ENCODE measurements around the gene UBD. TPM values are rescaled to one million over a fixed set of nuclear protein-coding genes. Genes with fewer than 3 reads are reported as not detected.

UBD gene
- total RNA-seq, result under 1 TPM in 1 of 2 experiments, not detected in 1; 0.31 TPM

GRCh38 chr6:29559524-29560287, at the start of gene UBD:
TSS of gene UBD (minus strand) at chr6:29559732. CDS start at chr6:29559701, 31 bp downstream.
- CTCF ChIA-PET, result no interaction called here
- H3K4me3 Mint-ChIP-seq, result no peak within 1 kb of the TSS
- peaks cover 39% of the 10 kb centered on the region for H3K27me3 Mint-ChIP-seq (ENCODE audit: low read depth)
- no peak within 1 kb of the TSS for H3K27ac Mint-ChIP-seq
- H3K9me3 Mint-ChIP-seq, result no peaks in the 10 kb centered on the region
- H3K36me3 Mint-ChIP-seq (ENCODE audit: low read depth), result no peaks in the 10 kb centered on the region
- intact Hi-C loops (cut with micrococcal nuclease), result no loop called here
- H3K4me1 Mint-ChIP-seq (ENCODE audit: low read depth), result peaks cover 11% of the 10 kb centered on the region
- DNase-seq, result no peak

GRCh38 chr6:29608131-29608530, 48.6 kb upstream of the UBD start:
- intact Hi-C loops (cut with micrococcal nuclease), result no loop called here
- no peaks in the 10 kb centered on the region for H3K4me1 Mint-ChIP-seq (ENCODE audit: low read depth)
- no peaks in the 10 kb centered on the region for H3K9me3 Mint-ChIP-seq
- CTCF ChIA-PET, result no interaction called here
- H3K27me3 Mint-ChIP-seq (ENCODE audit: low read depth), result no peaks in the 10 kb centered on the region
- DNase-seq, result no peak
- H3K36me3 Mint-ChIP-seq (ENCODE audit: low read depth), result peaks cover 7% of the 10 kb centered on the region
- no peak overlapping the region for H3K4me3 Mint-ChIP-seq
- H3K27ac Mint-ChIP-seq, result no peak overlapping the region

GRCh38 chr6:29603930-29604329, 44.4 kb upstream of the UBD start:
- CTCF ChIA-PET, result no interaction called here
- Mint-ChIP-seq H3K4me3 (no peak overlapping the region), H3K36me3 (ENCODE audit: low read depth) (peaks cover 7% of the 10 kb centered on the region), H3K27ac (no peak overlapping the region), H3K4me1 (ENCODE audit: low read depth) (no peaks in the 10 kb centered on the region), H3K27me3 (ENCODE audit: low read depth) (no peaks in the 10 kb centered on the region), H3K9me3 (no peaks in the 10 kb centered on the region)
- DNase-seq, result no peak
- intact Hi-C loops (cut with micrococcal nuclease), result no loop called here

- CTCF ChIA-PET, result interaction anchor here (0.9 kb wide), 1 partner anchor 63 kb away, joined by 3 read pairs; no protein-coding TSS in a partner anchor
- Mint-ChIP-seq H3K9me3 (no peaks in the 10 kb centered on the region), H3K4me1 (ENCODE audit: low read depth) (no peaks in the 10 kb centered on the region), H3K4me3 (no peak overlapping the region), H3K36me3 (ENCODE audit: low read depth) (peaks cover 7% of the 10 kb centered on the region), H3K27me3 (ENCODE audit: low read depth) (no peaks in the 10 kb centered on the region), H3K27ac (no peak overlapping the region)
- no peak for DNase-seq
- intact Hi-C loops (cut with micrococcal nuclease), result no loop called here
These were observed 43.9 kb upstream of the UBD start for GRCh38 chr6:29603456-29603855.

- Mint-ChIP-seq H3K36me3 (ENCODE audit: low read depth) (peaks cover 5% of the 10 kb centered on the region), H3K9me3 (no peaks in the 10 kb centered on the region), H3K4me3 (no peak overlapping the region), H3K27ac (no peak overlapping the region), H3K27me3 (ENCODE audit: low read depth) (no peaks in the 10 kb centered on the region), H3K4me1 (ENCODE audit: low read depth) (no peaks in the 10 kb centered on the region)
- CTCF ChIA-PET, result interaction anchor here (0.6 to 0.9 kb wide), 2 partner anchors 27 to 64 kb away, joined by 3 to 6 read pairs; no protein-coding TSS in a partner anchor
- intact Hi-C loops (cut with micrococcal nuclease), result no loop called here
- DNase-seq, result peak; percentile 12
These were observed 43.2 kb upstream of the UBD start for GRCh38 chr6:29602564-29603361.

GRCh38 chr6:29598172-29598747, 38.7 kb upstream of the UBD start:
- CTCF ChIA-PET, result interaction anchor here (0.9 kb wide), 1 partner anchor 55 kb away, joined by 3 read pairs; no protein-coding TSS in a partner anchor
- H3K4me3 Mint-ChIP-seq, result no peak overlapping the region
- intact Hi-C loops (cut with micrococcal nuclease), result no loop called here
- no peak for DNase-seq
- no peaks in the 10 kb centered on the region for H3K9me3 Mint-ChIP-seq
- H3K27me3 Mint-ChIP-seq (ENCODE audit: low read depth), result no peaks in the 10 kb centered on the region
- no peaks in the 10 kb centered on the region for H3K4me1 Mint-ChIP-seq (ENCODE audit: low read depth)
- H3K36me3 Mint-ChIP-seq (ENCODE audit: low read depth), result no peaks in the 10 kb centered on the region
- H3K27ac Mint-ChIP-seq, result no peak overlapping the region

GRCh38 chr6:29597184-29597583, 37.7 kb upstream of the UBD start:
- no peak for DNase-seq
- intact Hi-C loops (cut with micrococcal nuclease), result no loop called here
- CTCF ChIA-PET, result no interaction called here

GRCh38 chr6:29596381-29596900, 36.9 kb upstream of the UBD start:
- intact Hi-C loops (cut with micrococcal nuclease), result no loop called here
- no peak overlapping the region for H3K27ac Mint-ChIP-seq
- H3K4me3 Mint-ChIP-seq, result no peak overlapping the region
- no peaks in the 10 kb centered on the region for H3K36me3 Mint-ChIP-seq (ENCODE audit: low read depth)
- no peaks in the 10 kb centered on the region for H3K4me1 Mint-ChIP-seq (ENCODE audit: low read depth)
- no peak for DNase-seq
- CTCF ChIA-PET, result interaction anchor here (0.6 kb wide), 1 partner anchor 495 kb away, joined by 3 read pairs; no protein-coding TSS in a partner anchor
- H3K9me3 Mint-ChIP-seq, result no peaks in the 10 kb centered on the region
- H3K27me3 Mint-ChIP-seq (ENCODE audit: low read depth), result no peaks in the 10 kb centered on the region

More at GRCh38 chr6:29597184-29597583, 37.7 kb upstream of the UBD start:
- H3K9me3 Mint-ChIP-seq, result no peaks in the 10 kb centered on the region
- H3K36me3 Mint-ChIP-seq (ENCODE audit: low read depth), result no peaks in the 10 kb centered on the region
- no peak overlapping the region for H3K4me3 Mint-ChIP-seq
- no peak overlapping the region for H3K27ac Mint-ChIP-seq
- no peaks in the 10 kb centered on the region for H3K4me1 Mint-ChIP-seq (ENCODE audit: low read depth)
- H3K27me3 Mint-ChIP-seq (ENCODE audit: low read depth), result no peaks in the 10 kb centered on the region

- DNase-seq, result no peak
- H3K27me3 Mint-ChIP-seq (ENCODE audit: low read depth), result no peaks in the 10 kb centered on the region
- H3K36me3 Mint-ChIP-seq (ENCODE audit: low read depth), result no peaks in the 10 kb centered on the region
- no peaks in the 10 kb centered on the region for H3K4me1 Mint-ChIP-seq (ENCODE audit: low read depth)
- CTCF ChIA-PET, result no interaction called here
- no peaks in the 10 kb centered on the region for H3K9me3 Mint-ChIP-seq
- H3K4me3 Mint-ChIP-seq, result no peak overlapping the region
- no peak overlapping the region for H3K27ac Mint-ChIP-seq
- intact Hi-C loops (cut with micrococcal nuclease), result no loop called here
These were observed 33.8 kb upstream of the UBD start for GRCh38 chr6:29593199-29593855.

- H3K4me3 Mint-ChIP-seq, result no peak overlapping the region
- no peak for DNase-seq
- H3K27me3 Mint-ChIP-seq (ENCODE audit: low read depth), result peaks cover 5% of the 10 kb centered on the region
- no peak overlapping the region for H3K27ac Mint-ChIP-seq
- no peaks in the 10 kb centered on the region for H3K4me1 Mint-ChIP-seq (ENCODE audit: low read depth)
- H3K36me3 Mint-ChIP-seq (ENCODE audit: low read depth), result no peaks in the 10 kb centered on the region
- intact Hi-C loops (cut with micrococcal nuclease), result no loop called here
- CTCF ChIA-PET, result interaction anchor here (0.9 kb wide), 1 partner anchor 61 kb away, joined by 3 read pairs; no protein-coding TSS in a partner anchor
- H3K9me3 Mint-ChIP-seq, result no peaks in the 10 kb centered on the region
These were observed 32.1 kb upstream of the UBD start for GRCh38 chr6:29591677-29592076.

GRCh38 chr6:29590218-29590808, 30.8 kb upstream of the UBD start:
- CTCF ChIA-PET, result interaction anchor here (1.2 to 1.5 kb wide), 2 partner anchors 10 to 323 kb away, joined by 3 to 4 read pairs; no protein-coding TSS in a partner anchor
- H3K27ac Mint-ChIP-seq, result no peak overlapping the region

More at GRCh38 chr6:29590218-29590808, 30.8 kb upstream of the UBD start:
- Mint-ChIP-seq H3K9me3 (no peaks in the 10 kb centered on the region), H3K4me3 (no peak overlapping the region), H3K27me3 (ENCODE audit: low read depth) (peaks cover 9% of the 10 kb centered on the region), H3K4me1 (ENCODE audit: low read depth) (no peaks in the 10 kb centered on the region), H3K36me3 (ENCODE audit: low read depth) (no peaks in the 10 kb centered on the region)
- intact Hi-C loops (cut with micrococcal nuclease), result no loop called here
- DNase-seq, result no peak

Measured in activated naive CD4-positive, alpha-beta T cell treated with anti-CD3 and anti-CD28 coated beads for 36 hours (primary cell).